Activated T-cell treated with anti-CD3 and anti-CD28 coated beads, Interleukin-2, amount 50 U/mL, for 72 hours (primary cell): Measurements from ENCODE around the gene GJC2. TPM values are rescaled to one million over a fixed set of nuclear protein-coding genes. Genes with fewer than 3 reads are reported as not detected.

ENCODE experiments used
- ATAC-seq, 2 donors: fragments of 150-1000 bp; cut with Tn5 transposase; replicated peaks in 1 of 2; 2 replicates each; pipeline ENCODE4 v1.10.0; 2021; ENCODE audit warnings: moderate library complexity in 2 of 2, mild to moderate bottlenecking in 1 of 2
- DNase-seq, 2 donors: peaks; one replicate each; pipeline ENCODE4 v3.0.0; 2021 to 2022; ENCODE audit warnings: mixed read lengths in 1 of 2
- H3K27ac Mint-ChIP-seq: one replicate; pipeline ENCODE4 v1.8.0; 2022; ENCODE audit warnings: mild to moderate bottlenecking, moderate library complexity, mixed read lengths
- H3K27me3 Mint-ChIP-seq: one replicate; pipeline ENCODE4 v1.8.0; 2022; ENCODE audit warnings: low read depth, mixed read lengths
- H3K36me3 Mint-ChIP-seq, 2 donors: one replicate each; pipeline ENCODE4 v1.8.0; 2022; ENCODE audit warnings: mixed read lengths in 2 of 2, mild to moderate bottlenecking in 1 of 2; ENCODE audit not compliant: insufficient read depth in 2 of 2
- H3K4me1 Mint-ChIP-seq: one replicate; pipeline ENCODE4 v1.8.0; 2022; ENCODE audit warnings: low read depth, mixed read lengths
- H3K4me3 Mint-ChIP-seq, 2 donors: one replicate each; pipeline ENCODE4 v1.8.0; 2022; ENCODE audit warnings: mild to moderate bottlenecking in 2 of 2, mixed read lengths in 2 of 2, moderate library complexity in 2 of 2
- H3K9me3 Mint-ChIP-seq, 2 donors: one replicate each; pipeline ENCODE4 v1.8.0; 2022; ENCODE audit warnings: mixed read lengths in 2 of 2
- total RNA-seq, 2 donors: library from RNA; stranded (reverse); gene quantifications; one replicate each; pipeline ENCODE4 v1.2.3, GENCODE V29; 2022

GJC2 gene
- total RNA-seq: under 1 TPM; 0.77 to 0.93 TPM

DNA sequence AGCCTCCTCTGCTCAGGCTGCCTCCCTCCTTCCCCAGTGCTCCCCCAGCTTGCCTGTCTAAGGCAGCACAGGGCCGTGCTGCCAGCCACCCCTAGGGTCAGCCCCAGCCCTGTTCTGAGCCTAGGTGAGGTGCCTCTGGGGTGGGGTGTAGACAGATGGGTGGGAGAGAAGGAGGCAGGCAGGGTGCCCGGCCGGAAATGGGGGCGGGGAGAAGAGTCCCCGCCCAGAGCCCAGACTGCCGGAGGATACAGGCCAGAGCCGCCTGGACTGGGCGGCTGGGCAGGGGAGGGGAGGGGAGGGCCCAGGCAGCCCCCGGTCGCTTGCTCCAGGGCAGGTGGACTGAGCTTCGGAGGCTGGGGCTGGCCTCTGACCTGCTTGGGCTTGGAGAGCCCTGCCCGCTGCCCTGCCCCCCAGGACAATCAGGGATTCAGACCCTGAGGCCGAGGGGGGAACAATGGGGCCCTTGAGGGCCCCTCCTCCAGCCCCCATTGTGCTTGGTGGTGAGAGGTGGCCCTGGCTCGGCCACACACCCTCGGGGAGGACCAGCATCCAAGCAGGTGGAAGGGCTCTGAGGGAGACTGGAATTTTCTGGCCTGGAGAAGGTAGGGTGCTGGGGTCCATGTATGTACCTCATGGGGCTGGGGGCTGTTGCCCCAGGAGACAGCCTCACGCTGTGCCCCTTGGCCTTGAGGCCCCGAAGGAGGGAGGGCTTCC lies at the start of gene GJC2:
GJC2 (plus strand) TSS at position 525 of the 714 bp plus-strand sequence. CDS start 7,829 bp downstream, outside the sequence.
- H3K4me1 Mint-ChIP-seq: peaks cover 6% of the 10 kb centered on the region
- H3K27me3 Mint-ChIP-seq: no peaks in the 10 kb centered on the region
- DNase-seq (no peak), ATAC-seq (no peak)
- H3K36me3 Mint-ChIP-seq: no peaks in the 10 kb centered on the region
- no peak within 1 kb of the TSS for H3K27ac Mint-ChIP-seq
- H3K9me3 Mint-ChIP-seq: no peaks in the 10 kb centered on the region
- no peak within 1 kb of the TSS for H3K4me3 Mint-ChIP-seq

DNA sequence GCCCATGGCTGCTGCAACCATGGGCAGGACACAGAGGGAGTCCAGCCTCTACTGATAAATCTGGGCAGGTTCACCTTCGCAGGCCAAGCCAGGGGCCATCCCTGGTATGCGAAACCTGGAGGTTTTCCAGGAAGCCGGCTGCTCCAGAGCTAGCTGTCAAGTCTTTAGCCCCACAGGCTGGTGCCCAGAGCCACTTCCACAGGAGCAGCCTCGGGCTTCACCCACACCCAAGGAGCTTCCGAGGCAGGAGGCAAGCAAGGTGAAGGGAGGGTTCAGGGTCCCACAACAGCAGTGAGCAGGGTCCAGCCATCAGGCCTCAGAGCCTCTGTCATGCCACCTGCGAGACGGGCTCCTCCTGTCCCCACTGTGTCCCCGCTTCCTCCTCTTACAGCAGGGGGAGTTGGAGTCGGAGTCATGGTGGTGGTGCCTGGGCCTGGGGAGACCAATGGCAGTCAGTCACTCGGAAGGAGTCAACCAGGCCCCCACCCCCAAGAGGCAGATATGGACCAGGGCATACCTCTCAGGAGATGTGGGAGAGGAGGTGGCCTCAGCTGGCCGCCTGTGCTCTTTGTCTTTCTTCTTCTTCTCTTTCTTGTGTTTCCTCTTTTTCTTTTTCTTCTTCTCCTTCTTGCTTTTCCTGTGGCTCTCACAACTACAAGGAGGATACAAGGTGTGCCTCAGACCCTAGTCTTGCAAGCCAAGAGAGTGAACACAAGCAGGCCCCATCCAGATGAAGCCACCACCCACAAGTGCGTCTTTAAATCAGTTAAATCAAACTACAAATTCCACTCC lies 48.7 kb upstream of the GJC2 start:
- ATAC-seq (no peak), DNase-seq (no peak)
- peaks cover 0 to 10% of the 10 kb centered on the region in 2 donors for H3K36me3 Mint-ChIP-seq
- peak overlapping the region; percentile 73 to 94 for H3K4me3 Mint-ChIP-seq
- H3K27me3 Mint-ChIP-seq: no peaks in the 10 kb centered on the region
- H3K9me3 Mint-ChIP-seq: no peaks in the 10 kb centered on the region
- H3K27ac Mint-ChIP-seq: peak overlapping the region; percentile 23
- peaks cover 44% of the 10 kb centered on the region for H3K4me1 Mint-ChIP-seq

DNA sequence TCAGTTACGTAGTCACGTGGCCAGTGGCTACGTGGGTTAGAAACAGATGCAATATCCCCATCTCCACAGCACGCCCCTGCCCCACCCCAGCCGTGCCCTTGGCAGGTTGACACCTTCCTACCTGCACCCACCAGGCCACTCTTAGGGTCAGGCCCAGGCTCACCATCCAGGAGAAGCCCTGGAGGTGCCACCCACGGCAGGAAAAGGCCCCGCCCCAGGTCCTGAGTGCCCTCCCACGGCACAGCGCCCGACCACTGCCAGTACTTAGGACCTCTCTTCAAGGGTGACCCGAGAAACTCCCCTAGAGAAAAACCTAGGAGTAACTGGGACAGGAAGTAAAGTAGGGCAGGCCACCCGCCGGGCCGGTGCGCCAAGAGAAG lies 48.1 kb upstream of the GJC2 start:
- peaks cover 0 to 10% of the 10 kb centered on the region in 2 donors for H3K36me3 Mint-ChIP-seq
- H3K27me3 Mint-ChIP-seq: no peaks in the 10 kb centered on the region
- no peaks in the 10 kb centered on the region for H3K9me3 Mint-ChIP-seq
- peak overlapping the region; percentile 73 to 94 for H3K4me3 Mint-ChIP-seq
- peak overlapping the region; percentile 23 for H3K27ac Mint-ChIP-seq
- peaks cover 43% of the 10 kb centered on the region for H3K4me1 Mint-ChIP-seq
- DNase-seq (no peak), ATAC-seq (peak in 1 of 2 donors; percentile 3)

DNA sequence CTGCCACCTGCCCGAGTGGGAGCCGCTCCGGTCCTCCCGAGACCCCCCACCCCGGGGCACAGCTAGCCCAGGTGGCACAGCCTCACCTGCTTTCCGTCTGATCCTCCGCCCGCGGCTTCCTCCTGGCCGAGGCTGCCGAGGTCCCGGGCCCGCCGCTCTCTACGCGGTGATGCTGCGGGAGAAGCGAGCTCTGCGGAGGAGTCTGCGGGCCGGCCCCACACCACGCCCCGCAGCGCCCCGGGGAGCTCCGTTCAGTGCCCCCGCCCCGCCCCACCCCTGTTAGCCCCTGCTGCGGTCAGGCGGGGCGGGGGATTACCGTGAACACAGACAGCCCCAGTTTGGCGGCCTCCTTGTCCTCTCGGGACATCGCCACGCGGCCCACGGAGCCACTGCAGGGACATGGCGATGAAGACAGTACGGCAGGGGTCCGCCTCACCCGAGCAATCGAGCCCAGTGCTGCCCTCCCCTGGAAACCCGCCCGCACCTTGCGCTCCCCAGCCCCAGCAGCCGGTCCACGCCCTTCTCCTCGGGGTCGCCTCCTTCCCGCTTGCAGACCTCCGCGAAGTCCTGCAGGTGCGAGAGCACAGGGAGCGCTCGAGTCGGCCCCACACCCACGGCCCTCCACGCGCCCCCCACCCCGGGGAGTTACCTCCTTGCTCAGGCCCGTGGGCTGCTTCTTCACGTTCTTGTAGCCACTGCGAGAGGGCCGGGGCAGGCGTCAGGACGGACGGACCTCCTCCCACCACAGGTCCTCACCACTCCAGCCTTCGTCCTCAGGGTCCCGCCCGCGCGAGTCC lies 47.5 kb upstream of the GJC2 start:
- Mint-ChIP-seq H3K27ac (peak overlapping the region; percentile 28), H3K36me3 (peaks cover 0 to 10% of the 10 kb centered on the region in 2 donors), H3K4me1 (peaks cover 47% of the 10 kb centered on the region), H3K4me3 (peak overlapping the region; percentile 73 to 94), H3K27me3 (no peaks in the 10 kb centered on the region), H3K9me3 (no peaks in the 10 kb centered on the region)
- ATAC-seq: peak; percentile 56 to 57
- peak; percentile 71 to 76 for DNase-seq

DNA sequence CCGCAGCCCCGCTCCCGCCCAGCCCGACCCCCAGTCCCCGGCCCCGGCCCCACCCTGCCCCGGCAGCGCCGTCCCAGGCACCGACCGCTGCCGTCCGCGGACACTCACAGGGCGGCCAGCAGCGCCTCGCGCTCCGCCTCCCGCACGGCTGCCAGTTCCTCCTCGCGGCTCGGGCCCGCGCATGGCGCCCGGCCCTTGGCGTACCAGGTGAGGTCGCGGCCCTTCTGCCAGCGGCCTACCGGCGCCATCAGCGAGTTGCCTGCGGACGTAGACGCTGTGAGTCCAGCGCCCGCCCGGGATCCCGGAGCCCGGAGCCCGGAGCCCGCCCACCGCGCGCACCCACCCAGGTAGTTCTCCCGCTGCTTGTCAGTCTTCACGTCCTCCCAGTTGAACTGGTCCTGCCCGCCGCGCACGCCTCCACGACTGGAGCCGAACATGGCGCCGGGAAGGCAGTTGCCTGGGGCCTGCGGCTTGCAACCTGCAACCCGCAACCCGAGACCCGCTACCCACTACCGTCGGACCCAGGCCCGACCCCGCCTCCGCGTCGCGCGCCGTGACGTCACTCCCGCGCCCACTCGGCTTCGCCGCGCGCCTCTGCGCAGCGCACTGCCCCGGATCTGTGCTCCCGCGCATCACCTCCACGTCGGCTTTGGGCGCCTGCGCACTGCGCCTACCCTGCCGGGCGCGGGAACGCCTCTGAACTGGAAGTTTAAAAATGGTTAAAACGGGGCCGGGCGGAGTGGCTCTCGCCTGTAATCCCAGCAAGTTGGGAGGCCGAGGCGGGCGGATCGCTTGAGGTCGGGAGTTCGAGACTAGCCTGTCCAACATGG lies 46.7 kb upstream of the GJC2 start, which contains the start of gene C1orf35:
C1orf35 (minus strand) TSS at position 535 of the 830 bp plus-strand sequence; CDS start at position 437, 98 bp downstream.
- peak within 1 kb of the TSS; percentile 39 for H3K27ac Mint-ChIP-seq
- DNase-seq: peak; percentile 95 to 96
- H3K9me3 Mint-ChIP-seq: no peaks in the 10 kb centered on the region
- H3K36me3 Mint-ChIP-seq: peaks cover 0 to 8% of the 10 kb centered on the region in 2 donors
- ATAC-seq: peak; percentile 82 to 84
- peaks cover 48% of the 10 kb centered on the region for H3K4me1 Mint-ChIP-seq
- no peaks in the 10 kb centered on the region for H3K27me3 Mint-ChIP-seq
- H3K4me3 Mint-ChIP-seq: peak within 1 kb of the TSS; percentile 73 to 94

DNA sequence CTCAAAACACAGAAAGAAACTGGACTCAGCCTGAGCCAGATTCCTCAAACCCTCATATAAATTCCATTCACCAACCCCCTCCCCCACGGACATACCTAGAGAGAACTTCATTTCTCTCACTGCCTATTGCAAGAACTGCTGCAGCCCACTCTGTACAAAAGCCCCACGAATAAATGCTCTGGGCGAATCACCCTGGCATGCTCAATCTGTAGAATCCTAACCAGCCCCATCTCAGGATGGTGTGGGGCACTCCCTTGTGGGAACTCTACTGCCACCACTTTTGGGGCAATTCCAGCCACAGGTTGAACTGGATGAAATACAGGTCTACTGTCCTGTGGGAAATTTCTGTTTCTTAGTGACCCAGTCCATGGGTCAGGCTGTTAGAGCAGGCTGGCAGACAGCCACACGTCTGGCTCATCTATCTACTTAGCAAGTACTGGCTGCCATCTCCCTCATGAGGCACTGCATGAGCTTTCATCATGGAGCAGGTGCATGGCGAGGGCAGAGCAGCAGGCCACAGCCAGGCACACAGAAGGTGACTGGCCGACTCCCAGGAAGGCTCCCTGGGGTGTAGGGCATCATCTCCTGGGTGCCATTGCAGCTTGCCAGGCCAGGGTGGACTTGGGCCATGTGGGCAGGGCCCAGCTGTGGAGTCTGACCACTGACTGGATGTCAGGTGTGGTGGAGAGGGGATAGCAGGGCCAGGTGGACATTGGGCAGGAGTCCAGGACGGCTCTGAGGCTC lies 45.0 kb upstream of the GJC2 start:
- Mint-ChIP-seq H3K27ac (peak overlapping the region; percentile 60), H3K27me3 (no peaks in the 10 kb centered on the region), H3K9me3 (no peaks in the 10 kb centered on the region), H3K4me3 (peak overlapping the region; percentile 73 to 94), H3K36me3 (peaks cover 0 to 2% of the 10 kb centered on the region in 2 donors), H3K4me1 (peaks cover 49% of the 10 kb centered on the region)
- ATAC-seq (no peak), DNase-seq (no peak)

DNA sequence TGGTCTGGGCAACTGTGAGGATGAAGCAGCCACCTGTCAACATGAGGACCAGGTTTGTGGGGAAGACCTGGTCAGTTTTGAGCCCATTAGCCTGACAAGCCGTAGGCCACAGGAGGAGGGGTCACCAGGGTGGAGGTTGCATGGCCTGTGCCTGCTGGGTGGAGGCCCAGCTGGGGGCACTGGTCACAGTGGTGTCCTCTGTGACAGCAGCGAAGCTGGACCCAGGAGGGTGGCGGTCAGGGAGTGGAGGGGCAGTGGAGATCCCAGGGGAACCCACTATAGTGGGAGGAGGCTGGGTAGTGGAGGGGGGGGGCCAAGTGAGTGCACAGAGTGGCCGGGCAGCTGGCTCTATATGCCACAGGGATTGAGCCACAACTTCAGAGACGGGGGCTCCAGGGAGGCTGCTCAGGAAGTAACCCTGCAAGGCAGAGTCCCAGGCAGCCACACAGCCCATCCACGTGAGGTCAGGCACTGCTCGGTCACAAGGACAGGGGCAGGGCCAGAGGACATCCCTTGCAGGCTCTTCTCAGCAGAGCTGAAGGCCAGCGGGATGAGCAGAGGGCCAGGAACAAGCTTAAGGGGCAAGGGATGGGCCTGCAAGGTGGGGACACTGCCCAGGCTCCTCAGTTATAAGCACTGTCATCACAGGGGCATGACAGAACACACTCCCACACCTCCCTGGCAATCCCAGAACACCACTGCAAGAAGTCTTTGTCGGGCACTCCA lies 44.3 kb upstream of the GJC2 start:
- peaks cover 0 to 4% of the 10 kb centered on the region in 2 donors for H3K36me3 Mint-ChIP-seq
- DNase-seq (no peak), ATAC-seq (no peak)
- H3K4me1 Mint-ChIP-seq: peaks cover 51% of the 10 kb centered on the region
- H3K27ac Mint-ChIP-seq: no peak overlapping the region
- no peaks in the 10 kb centered on the region for H3K27me3 Mint-ChIP-seq
- H3K4me3 Mint-ChIP-seq: no peak overlapping the region
- H3K9me3 Mint-ChIP-seq: no peaks in the 10 kb centered on the region

DNA sequence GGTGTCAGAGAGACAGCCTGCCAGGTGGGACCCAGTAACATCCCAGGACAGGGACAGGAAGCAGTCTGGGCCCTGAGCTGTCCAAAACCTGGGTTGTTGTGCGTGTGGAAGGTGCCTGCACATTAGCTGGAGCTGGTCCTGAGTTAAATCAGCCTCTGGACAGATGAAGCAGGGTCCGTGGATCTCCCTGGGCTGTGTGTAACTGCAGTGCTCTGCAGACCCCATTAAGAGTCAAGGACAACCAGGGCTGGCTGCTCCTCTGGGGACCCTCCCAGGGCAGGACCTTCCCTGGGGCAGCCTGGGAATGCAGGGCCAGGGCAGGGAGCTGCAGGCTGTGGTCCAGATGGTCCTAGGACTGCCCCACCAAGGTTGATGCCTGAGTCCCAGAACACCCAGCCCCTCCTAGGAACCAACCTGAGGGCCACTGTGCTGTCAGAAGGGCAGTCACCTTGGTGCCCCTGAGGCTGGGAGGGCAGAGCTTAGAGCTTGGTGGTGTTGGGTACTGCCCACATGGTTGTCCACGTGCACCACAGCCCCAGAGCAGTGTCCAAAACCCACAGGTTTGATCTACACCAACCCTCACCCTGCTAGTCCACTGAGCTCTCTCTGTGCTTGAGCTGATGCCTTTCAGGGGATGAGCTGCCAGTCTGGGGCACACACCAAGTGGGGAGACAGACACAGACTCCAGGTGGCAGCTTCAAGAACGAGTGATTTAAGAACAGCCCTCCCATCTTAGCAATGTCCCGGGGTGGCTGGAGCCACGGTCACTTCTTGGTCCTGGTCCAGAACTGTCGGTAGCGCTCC lies 43.5 kb upstream of the GJC2 start:
- Mint-ChIP-seq H3K9me3 (no peaks in the 10 kb centered on the region), H3K4me3 (no peak overlapping the region), H3K27ac (no peak overlapping the region)

DNA sequence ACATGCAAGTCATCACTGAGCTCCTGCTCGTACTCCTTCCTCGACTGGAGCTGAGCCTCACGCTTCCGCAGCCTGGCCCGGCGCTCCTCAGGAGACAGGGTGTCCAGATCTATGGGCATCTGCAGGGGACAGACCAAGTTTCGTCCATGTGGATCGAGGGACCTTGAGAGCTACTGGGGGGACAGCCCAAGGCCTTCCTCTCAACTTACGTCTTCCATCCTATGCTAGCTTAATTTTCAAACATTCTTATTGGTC lies 43.0 kb upstream of the GJC2 start:
- H3K9me3 Mint-ChIP-seq: no peaks in the 10 kb centered on the region
- H3K36me3 Mint-ChIP-seq: peaks cover 0 to 4% of the 10 kb centered on the region in 2 donors
- DNase-seq: no peak
- H3K4me3 Mint-ChIP-seq: no peak overlapping the region
- H3K4me1 Mint-ChIP-seq: peaks cover 51% of the 10 kb centered on the region
- H3K27me3 Mint-ChIP-seq: no peaks in the 10 kb centered on the region
- no peak overlapping the region for H3K27ac Mint-ChIP-seq
- no peak for ATAC-seq

More for the DNA sequence above, 43.5 kb upstream of the GJC2 start:
- H3K4me1 Mint-ChIP-seq: peaks cover 56% of the 10 kb centered on the region
- no peak for DNase-seq
- no peaks in the 10 kb centered on the region for H3K27me3 Mint-ChIP-seq
- no peak for ATAC-seq
- H3K36me3 Mint-ChIP-seq: peaks cover 0 to 4% of the 10 kb centered on the region in 2 donors

DNA sequence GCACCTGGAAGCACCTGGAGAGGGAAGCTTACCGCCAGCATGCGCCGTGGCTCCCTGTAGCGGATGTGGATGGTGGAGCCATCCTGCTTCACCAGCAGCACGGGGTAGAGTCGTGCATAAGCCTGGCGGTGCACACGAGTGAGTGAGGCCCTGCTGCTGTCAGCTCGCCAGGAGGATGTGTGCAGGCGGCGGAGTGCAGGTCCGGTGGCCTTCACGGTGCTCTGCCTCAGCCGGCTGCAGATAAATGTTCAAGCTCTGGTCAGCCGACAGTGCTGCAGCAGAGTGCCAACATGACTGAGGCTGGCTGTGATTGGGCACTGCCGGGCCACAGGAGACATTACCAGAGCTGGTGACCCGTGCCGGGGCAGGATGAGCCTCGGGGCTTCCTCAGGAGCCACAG lies 42.1 kb upstream of the GJC2 start:
- Mint-ChIP-seq H3K4me3 (peak overlapping the region; percentile 93 to 94), H3K4me1 (peaks cover 51% of the 10 kb centered on the region), H3K27me3 (no peaks in the 10 kb centered on the region), H3K9me3 (no peaks in the 10 kb centered on the region), H3K36me3 (peaks cover 0 to 4% of the 10 kb centered on the region in 2 donors), H3K27ac (no peak overlapping the region)
- no peak for ATAC-seq
- DNase-seq: no peak
